Sigmoid colon (tissue), 4 donors: ENCODE results near the gene SLC30A4.

Experiments used
- POLR2A ChIP-seq, 2 donors: fragments of 450-650 bp; IDR thresholded peaks; one replicate each; pipeline ENCODE4 v1.6.1; 2016; ENCODE audit warnings: antibody characterized with exemption in 2 of 2, mild to moderate bottlenecking in 2 of 2, moderate library complexity in 2 of 2
- POLR2AphosphoS5 ChIP-seq, 4 donors: sonication (generic); formaldehyde crosslinking; IDR thresholded peaks; one replicate each; pipeline ENCODE4 v1.6.1; 2017; ENCODE audit warnings: antibody characterized with exemption in 4 of 4
- TF ChIP-seq, protein P1 (sequence below), 4 experiments: fragments of 450-650 bp in 3 of 4; fragments of 200-600 bp in 1 of 4; IDR thresholded peaks; one replicate each; pipeline ENCODE4 v1.5.1; 2016 to 2019; ENCODE audit warnings: antibody characterized with exemption in 4 of 4, mild to moderate bottlenecking in 3 of 4, moderate library complexity in 2 of 4

DNA sequence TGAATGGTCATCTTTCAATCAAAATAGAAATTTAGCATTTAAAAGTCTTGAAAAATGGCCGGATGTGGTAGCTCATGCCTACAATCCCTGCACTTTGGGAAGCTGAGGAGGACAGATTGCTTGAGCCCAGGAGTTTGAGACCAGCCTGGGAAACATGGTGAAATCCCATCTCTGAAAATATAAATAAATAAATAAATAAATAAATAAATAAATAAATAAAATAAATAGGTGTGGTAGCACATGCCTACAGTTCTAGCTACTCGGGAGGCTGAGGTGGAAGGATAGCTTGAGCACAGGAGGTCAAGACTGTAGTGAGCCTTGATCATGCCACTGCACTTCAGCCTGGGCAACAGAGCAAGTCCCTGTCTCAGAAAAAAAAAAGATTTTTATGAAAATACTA, 25.9 kb downstream of the SLC30A4 start:
- TF ChIP-seq, protein P1, sequence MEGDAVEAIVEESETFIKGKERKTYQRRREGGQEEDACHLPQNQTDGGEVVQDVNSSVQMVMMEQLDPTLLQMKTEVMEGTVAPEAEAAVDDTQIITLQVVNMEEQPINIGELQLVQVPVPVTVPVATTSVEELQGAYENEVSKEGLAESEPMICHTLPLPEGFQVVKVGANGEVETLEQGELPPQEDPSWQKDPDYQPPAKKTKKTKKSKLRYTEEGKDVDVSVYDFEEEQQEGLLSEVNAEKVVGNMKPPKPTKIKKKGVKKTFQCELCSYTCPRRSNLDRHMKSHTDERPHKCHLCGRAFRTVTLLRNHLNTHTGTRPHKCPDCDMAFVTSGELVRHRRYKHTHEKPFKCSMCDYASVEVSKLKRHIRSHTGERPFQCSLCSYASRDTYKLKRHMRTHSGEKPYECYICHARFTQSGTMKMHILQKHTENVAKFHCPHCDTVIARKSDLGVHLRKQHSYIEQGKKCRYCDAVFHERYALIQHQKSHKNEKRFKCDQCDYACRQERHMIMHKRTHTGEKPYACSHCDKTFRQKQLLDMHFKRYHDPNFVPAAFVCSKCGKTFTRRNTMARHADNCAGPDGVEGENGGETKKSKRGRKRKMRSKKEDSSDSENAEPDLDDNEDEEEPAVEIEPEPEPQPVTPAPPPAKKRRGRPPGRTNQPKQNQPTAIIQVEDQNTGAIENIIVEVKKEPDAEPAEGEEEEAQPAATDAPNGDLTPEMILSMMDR (IDR thresholded peaks at IDR 0.05) = no peak
- TF ChIP-seq POLR2A (IDR thresholded peaks at IDR 0.05) (no peak), POLR2AphosphoS5 (IDR thresholded peaks at IDR 0.05) (no peak)
